ENCODE measurements around the gene CDH12.

DNA sequence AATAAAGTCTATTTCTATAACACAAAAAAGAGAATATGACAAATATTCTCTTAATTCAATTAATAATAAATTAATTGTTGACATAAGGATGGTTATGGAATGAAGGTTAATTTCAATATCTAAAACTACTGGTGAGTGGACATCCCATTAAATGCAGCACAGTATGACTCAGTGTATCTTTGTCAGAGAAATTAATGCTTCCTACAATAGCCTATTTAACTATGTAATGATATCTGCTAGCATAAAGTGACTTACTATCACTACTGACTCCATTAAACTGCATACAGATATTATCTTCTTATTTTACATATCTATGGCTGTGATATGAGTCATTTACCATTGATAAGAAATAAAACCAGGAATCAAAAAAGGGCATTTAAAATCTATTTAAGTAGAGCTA, 298.7 kb downstream of the CDH12 start:
- TF ChIP-seq, protein P1, sequence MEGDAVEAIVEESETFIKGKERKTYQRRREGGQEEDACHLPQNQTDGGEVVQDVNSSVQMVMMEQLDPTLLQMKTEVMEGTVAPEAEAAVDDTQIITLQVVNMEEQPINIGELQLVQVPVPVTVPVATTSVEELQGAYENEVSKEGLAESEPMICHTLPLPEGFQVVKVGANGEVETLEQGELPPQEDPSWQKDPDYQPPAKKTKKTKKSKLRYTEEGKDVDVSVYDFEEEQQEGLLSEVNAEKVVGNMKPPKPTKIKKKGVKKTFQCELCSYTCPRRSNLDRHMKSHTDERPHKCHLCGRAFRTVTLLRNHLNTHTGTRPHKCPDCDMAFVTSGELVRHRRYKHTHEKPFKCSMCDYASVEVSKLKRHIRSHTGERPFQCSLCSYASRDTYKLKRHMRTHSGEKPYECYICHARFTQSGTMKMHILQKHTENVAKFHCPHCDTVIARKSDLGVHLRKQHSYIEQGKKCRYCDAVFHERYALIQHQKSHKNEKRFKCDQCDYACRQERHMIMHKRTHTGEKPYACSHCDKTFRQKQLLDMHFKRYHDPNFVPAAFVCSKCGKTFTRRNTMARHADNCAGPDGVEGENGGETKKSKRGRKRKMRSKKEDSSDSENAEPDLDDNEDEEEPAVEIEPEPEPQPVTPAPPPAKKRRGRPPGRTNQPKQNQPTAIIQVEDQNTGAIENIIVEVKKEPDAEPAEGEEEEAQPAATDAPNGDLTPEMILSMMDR (IDR thresholded peaks at IDR 0.05 in 8 of 11, conservative IDR thresholded peaks at IDR 0.05 in 3 of 11) = no peak
- TF ChIP-seq POLR2A (IDR thresholded peaks at IDR 0.05) (no peak), POLR2AphosphoS5 (IDR thresholded peaks at IDR 0.05) (no peak)
